Osteoblast (primary cell): Measurements from ENCODE around the gene FAM20C. TPM values are rescaled to one million over a fixed set of nuclear protein-coding genes. Genes with fewer than 3 reads are reported as not detected.
A peak's percentile ranks its signal among the peaks of the same experiment; 100 is the strongest.

ENCODE experiments used
- DNase-seq: peaks from one replicate; pipeline ENCODE4 v3.0.0; 2011; ENCODE audit warnings: low spot score, mixed read lengths; ENCODE audit not compliant: insufficient read length; ENCODE audit errors: missing footprints
- H2AFZ ChIP-seq: 2 replicates; pipeline ENCODE4 v1.6.0; 2011; ENCODE audit warnings: mild to moderate bottlenecking, low read length
- H3K27ac ChIP-seq: 2 replicates; pipeline ENCODE4 v1.5.1; 2011; ENCODE audit warnings: mild to moderate bottlenecking, low read depth, low read length, moderate library complexity
- H3K27me3 ChIP-seq: 2 replicates; pipeline ENCODE4 v1.6.0; 2012; ENCODE audit warnings: mild to moderate bottlenecking, control low read depth, inconsistent platforms, low read length, moderate library complexity; ENCODE audit not compliant: insufficient read depth
- H3K36me3 ChIP-seq: 2 replicates; pipeline ENCODE4 v1.5.1; 2011; ENCODE audit warnings: mild to moderate bottlenecking, low read length, control low read depth, moderate library complexity; ENCODE audit not compliant: insufficient read depth
- H3K4me1 ChIP-seq: 2 replicates; pipeline ENCODE4 v1.5.1; 2011; ENCODE audit warnings: mild to moderate bottlenecking, low read length, control low read depth, moderate library complexity; ENCODE audit not compliant: insufficient read depth
- H3K4me2 ChIP-seq: 2 replicates; pipeline ENCODE4 v1.6.0; 2011; ENCODE audit warnings: mild to moderate bottlenecking, low read length; ENCODE audit not compliant: insufficient read depth
- H3K4me3 ChIP-seq: fragments of 200-600 bp; sonication (generic); 3 replicates; pipeline ENCODE4 v1.5.1; 2012; ENCODE audit warnings: mild to moderate bottlenecking, low read length, inconsistent platforms; ENCODE audit not compliant: insufficient read depth
- H3K79me2 ChIP-seq: 2 replicates; pipeline ENCODE4 v1.6.0; 2012; ENCODE audit warnings: mild to moderate bottlenecking, low read length, control low read depth, inconsistent platforms; ENCODE audit not compliant: insufficient read depth
- H3K9me3 ChIP-seq: 2 replicates; pipeline ENCODE4 v1.5.1; 2011; ENCODE audit warnings: low read depth, low read length, control low read depth
- H4K20me1 ChIP-seq: 2 replicates; pipeline ENCODE4 v1.6.0; 2012; ENCODE audit warnings: mild to moderate bottlenecking, low read length, control low read depth; ENCODE audit not compliant: insufficient read depth
- total RNA-seq: library from RNA; depleted of rRNA; stranded (reverse); fragments of >200 nt; gene quantifications from 2 replicates; pipeline ENCODE4 v1.2.3, GENCODE V29; 2012
- TF ChIP-seq, protein P1 (sequence below): IDR thresholded peaks from 2 replicates; pipeline ENCODE4 v1.5.1; 2011; ENCODE audit warnings: mild to moderate bottlenecking, low read depth, low read length, moderate library complexity; ENCODE audit errors: extremely low read depth

FAM20C gene
- total RNA-seq, 1 donor = 46.0 TPM

DNA sequence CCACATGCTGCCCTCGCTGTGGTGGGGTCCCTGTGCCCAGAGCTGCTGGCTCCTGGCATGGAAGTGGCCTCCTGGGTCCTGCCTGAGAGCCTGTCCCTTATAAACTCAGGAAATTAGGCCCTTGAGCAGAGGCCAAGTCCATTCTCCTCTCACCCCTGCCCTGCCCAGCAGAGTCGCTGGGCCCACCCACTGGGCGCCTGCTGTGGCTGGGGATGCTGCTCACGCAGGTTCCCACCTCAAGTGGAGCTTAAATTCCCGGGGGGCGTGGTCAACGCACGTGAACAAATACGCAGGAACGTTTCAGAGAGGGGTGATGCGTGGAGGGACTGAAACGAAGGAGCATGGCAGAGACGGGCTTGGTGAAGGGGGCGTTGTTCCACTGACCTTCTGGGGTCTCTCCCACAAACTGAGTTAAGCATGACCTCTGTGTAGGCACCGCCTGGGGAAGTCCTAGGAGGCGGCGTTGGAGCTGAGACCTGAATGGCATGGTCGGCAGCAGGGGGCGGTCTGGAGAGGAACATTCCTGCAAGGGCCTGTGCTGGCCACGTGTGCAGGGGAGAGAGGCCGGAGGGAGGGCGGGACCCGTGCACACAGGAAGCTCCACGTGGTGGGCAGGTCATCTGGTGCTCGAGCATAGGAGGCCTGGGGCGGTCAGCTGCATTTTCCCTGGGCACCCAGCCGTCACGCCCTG is 27.9 kb downstream of the FAM20C start:
- no peaks in the 10 kb centered on the region for H3K27me3 ChIP-seq
- peaks cover 34% of the 10 kb centered on the region for H3K79me2 ChIP-seq
- no peak overlapping the region for H2AFZ ChIP-seq
- H3K27ac ChIP-seq = peak overlapping the region; percentile 23
- H4K20me1 ChIP-seq = peaks cover 56% of the 10 kb centered on the region
- H3K9me3 ChIP-seq = no peaks in the 10 kb centered on the region
- H3K4me2 ChIP-seq = no peak overlapping the region
- H3K4me1 ChIP-seq = no peaks in the 10 kb centered on the region
- no peak overlapping the region for H3K4me3 ChIP-seq
- TF ChIP-seq, protein P1, sequence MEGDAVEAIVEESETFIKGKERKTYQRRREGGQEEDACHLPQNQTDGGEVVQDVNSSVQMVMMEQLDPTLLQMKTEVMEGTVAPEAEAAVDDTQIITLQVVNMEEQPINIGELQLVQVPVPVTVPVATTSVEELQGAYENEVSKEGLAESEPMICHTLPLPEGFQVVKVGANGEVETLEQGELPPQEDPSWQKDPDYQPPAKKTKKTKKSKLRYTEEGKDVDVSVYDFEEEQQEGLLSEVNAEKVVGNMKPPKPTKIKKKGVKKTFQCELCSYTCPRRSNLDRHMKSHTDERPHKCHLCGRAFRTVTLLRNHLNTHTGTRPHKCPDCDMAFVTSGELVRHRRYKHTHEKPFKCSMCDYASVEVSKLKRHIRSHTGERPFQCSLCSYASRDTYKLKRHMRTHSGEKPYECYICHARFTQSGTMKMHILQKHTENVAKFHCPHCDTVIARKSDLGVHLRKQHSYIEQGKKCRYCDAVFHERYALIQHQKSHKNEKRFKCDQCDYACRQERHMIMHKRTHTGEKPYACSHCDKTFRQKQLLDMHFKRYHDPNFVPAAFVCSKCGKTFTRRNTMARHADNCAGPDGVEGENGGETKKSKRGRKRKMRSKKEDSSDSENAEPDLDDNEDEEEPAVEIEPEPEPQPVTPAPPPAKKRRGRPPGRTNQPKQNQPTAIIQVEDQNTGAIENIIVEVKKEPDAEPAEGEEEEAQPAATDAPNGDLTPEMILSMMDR = no peak
- peaks cover 14% of the 10 kb centered on the region for H3K36me3 ChIP-seq
- DNase-seq = no peak

DNA sequence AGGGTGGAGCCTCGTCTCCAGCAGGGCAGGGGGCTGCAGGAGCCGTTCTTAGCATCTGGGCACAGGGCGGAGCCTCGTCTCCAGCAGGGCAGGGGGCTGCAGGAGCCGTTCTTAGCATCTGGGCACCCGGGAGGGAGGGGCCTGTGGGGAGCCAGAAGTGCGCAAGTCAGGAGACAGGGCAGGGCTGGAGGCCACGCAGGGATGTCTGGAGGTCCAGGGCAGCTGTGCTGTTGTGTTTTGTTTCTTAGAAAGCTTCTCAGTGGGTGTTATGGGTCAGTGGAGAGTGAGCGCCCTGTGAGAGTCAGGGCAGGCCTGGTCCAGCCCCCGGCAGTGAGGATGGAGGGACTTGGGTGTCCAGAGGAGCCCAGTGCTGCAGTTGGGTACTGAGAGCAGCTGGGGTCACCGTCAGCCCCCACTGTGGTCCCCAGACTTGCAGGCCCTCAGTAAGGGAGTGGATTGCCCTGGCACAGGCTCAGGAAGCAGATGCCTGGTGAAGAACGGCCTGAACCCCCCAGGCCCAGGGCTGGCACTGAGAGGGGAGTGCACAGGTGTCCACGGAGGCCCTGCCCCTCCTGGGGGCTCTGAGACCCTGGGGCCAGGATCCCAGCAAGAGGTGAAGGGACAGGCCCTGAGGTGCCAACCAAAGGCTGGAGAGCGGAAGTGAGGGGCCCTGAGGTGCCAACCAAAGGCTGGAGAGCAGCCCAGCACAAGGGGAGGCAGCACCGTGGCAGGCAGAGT is 29.8 kb downstream of the FAM20C start:
- Histone ChIP-seq H3K36me3 (peaks cover 23% of the 10 kb centered on the region), H3K4me3 (no peak overlapping the region), H3K9me3 (no peaks in the 10 kb centered on the region), H3K27ac (no peak overlapping the region), H3K4me2 (no peak overlapping the region), H3K79me2 (peaks cover 39% of the 10 kb centered on the region), H4K20me1 (peaks cover 61% of the 10 kb centered on the region), H3K4me1 (peaks cover 9% of the 10 kb centered on the region), H3K27me3 (no peaks in the 10 kb centered on the region), H2AFZ (no peak overlapping the region)
- DNase-seq = no peak
- TF ChIP-seq, protein P1 = no peak

DNA sequence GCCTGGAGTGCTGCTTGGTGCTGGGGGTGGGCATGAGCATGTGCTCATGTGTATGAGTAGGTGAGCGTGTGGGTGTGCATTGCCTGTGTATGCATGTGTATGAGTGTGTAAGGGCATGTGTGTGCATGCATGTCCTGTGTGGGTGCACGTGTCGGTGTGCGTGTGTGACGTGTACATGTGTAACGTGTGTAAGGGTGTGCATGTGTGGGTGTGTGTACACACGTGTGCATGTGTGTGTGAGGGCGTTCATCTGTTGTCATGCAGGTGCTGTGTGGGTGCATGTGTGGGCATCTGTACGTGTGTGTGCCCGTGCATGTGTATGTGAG is 30.3 kb downstream of the FAM20C start:
- Histone ChIP-seq H3K27me3 (no peaks in the 10 kb centered on the region), H3K4me1 (peaks cover 10% of the 10 kb centered on the region), H3K9me3 (no peaks in the 10 kb centered on the region), H3K27ac (no peak overlapping the region), H2AFZ (no peak overlapping the region), H3K4me2 (no peak overlapping the region), H3K79me2 (peaks cover 38% of the 10 kb centered on the region), H4K20me1 (peaks cover 56% of the 10 kb centered on the region), H3K36me3 (peaks cover 26% of the 10 kb centered on the region), H3K4me3 (no peak overlapping the region)
- TF ChIP-seq, protein P1 = no peak
- DNase-seq = no peak

DNA sequence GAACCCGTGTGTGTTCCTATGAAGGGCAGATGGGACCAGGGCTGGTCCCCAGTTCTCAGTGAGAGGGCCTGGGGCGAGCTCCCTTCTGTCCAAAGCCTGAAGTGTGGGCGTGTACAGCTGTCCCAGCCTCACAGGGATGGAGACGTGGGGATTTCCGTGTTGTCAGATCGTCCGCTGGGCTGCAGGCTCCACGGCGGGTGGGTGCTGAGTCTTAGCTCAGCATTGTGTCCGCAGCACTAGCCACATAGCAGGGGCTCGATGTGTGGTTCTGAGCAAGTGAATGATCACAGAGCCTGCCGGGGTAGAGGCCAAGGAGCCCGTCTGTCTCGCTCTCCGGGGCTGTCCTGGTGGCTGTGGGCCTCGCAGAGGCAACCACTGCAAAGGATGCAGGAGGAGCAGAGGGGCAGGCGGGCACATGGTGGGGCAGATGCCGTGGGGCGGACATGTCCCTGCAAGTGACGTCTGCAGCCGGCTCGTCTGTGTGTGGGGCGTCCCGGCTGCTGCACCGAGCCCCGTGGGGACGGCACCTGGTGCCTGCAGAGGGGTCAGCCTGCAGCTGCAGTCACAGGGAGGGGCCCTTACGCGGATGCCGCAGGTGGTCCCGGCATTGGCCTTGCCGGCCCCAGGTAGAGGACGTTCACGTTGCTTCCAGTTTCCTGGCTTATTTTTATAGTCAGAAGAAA is 30.9 kb downstream of the FAM20C start:
- Histone ChIP-seq H2AFZ (no peak overlapping the region), H4K20me1 (peaks cover 57% of the 10 kb centered on the region), H3K9me3 (no peaks in the 10 kb centered on the region), H3K36me3 (peaks cover 25% of the 10 kb centered on the region), H3K27ac (no peak overlapping the region), H3K4me3 (no peak overlapping the region), H3K27me3 (no peaks in the 10 kb centered on the region), H3K4me1 (peaks cover 14% of the 10 kb centered on the region), H3K4me2 (no peak overlapping the region), H3K79me2 (peaks cover 38% of the 10 kb centered on the region)
- no peak for DNase-seq
- TF ChIP-seq, protein P1 = no peak
